Adrenal gland (tissue), 5 donors: ENCODE data around the gene NME7.

Experiments used
- POLR2A ChIP-seq, 2 donors: fragments of 450-650 bp; IDR thresholded peaks; one replicate each; pipeline ENCODE4 v1.6.1; 2017; ENCODE audit warnings: antibody characterized with exemption in 2 of 2, mild to moderate bottlenecking in 2 of 2, moderate library complexity in 1 of 2
- TF ChIP-seq, protein P1 (sequence below), 6 experiments: fragments of 450-650 bp in 4 of 6; fragments of 200-600 bp in 2 of 6; sonication (generic) in 1 of 6; IDR thresholded peaks; 1 replicate in 5 of 6; 2 replicates in 1 of 6; pipeline versions ENCODE4 v1.5.1 to v1.8.0; 2016 to 2021; ENCODE audit warnings: antibody characterized with exemption in 6 of 6, mild to moderate bottlenecking in 2 of 6, moderate library complexity in 1 of 6
- donor health status: DM: no; HTN: no; CAD: no.

DNA sequence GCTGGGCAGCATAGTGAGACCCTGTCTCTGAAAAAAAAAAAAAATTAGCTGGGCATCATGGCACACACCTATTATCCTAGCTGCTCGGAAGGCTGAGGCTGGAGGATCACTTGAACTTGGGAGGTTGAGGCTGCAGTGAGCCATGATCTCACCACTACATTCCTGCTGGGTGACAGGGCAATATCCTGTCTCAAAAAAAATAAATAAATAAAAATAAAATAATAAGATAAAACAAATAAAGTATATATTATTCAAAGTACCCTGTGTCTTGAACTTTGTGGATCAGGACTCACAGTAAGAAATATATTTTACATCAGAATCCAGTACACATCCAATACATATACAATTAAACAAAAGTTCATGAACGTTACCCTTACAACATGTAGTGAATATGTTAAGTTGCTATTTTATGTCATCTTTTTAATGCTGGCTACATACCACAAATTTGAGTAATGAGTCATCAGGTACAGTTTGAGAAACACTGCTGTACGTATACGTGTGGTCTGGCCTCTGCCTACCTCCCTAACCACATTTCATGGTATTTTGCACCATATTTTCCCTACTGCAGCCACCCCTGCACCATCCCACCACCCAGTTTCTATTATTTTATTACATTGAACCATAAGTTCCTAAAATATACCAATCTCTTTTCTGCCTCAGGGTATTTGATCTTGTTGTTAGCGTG lies 4.4 kb downstream of the NME7 start:
- TF ChIP-seq, protein P1, sequence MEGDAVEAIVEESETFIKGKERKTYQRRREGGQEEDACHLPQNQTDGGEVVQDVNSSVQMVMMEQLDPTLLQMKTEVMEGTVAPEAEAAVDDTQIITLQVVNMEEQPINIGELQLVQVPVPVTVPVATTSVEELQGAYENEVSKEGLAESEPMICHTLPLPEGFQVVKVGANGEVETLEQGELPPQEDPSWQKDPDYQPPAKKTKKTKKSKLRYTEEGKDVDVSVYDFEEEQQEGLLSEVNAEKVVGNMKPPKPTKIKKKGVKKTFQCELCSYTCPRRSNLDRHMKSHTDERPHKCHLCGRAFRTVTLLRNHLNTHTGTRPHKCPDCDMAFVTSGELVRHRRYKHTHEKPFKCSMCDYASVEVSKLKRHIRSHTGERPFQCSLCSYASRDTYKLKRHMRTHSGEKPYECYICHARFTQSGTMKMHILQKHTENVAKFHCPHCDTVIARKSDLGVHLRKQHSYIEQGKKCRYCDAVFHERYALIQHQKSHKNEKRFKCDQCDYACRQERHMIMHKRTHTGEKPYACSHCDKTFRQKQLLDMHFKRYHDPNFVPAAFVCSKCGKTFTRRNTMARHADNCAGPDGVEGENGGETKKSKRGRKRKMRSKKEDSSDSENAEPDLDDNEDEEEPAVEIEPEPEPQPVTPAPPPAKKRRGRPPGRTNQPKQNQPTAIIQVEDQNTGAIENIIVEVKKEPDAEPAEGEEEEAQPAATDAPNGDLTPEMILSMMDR (IDR thresholded peaks at IDR 0.05), result no peak
- no peak for TF ChIP-seq POLR2A (IDR thresholded peaks at IDR 0.05)
